Measurements from ENCODE around the gene SLC35A4.

Gene SLC35A4

GRCh38 chr5:140565024-140565779 is 574 bp downstream of the SLC35A4 start:
- no peaks in the 10 kb centered on the region for H3K27me3 ChIP-seq (ENCODE audit: control insufficient read depth, insufficient read depth, low read length)
- peak overlapping the region; percentile 79 for H3K9ac ChIP-seq (ENCODE audit: low read length)
- peaks cover 9% of the 10 kb centered on the region for H3K36me3 ChIP-seq (ENCODE audit: control insufficient read depth, insufficient read depth, low read length)
- peak overlapping the region; percentile 83 for H3K4me3 ChIP-seq (ENCODE audit: low read length)
- peak overlapping the region; percentile 93 for H3K27ac ChIP-seq (ENCODE audit: low read depth, low read length)
- H3K4me1 ChIP-seq (ENCODE audit: control insufficient read depth, insufficient read depth, low read length): peaks cover 19% of the 10 kb centered on the region

GRCh38 chr5:140565780-140566095 is 1.1 kb downstream of the SLC35A4 start:
- Histone ChIP-seq H3K27ac (ENCODE audit: low read depth, low read length) (no peak overlapping the region), H3K4me1 (ENCODE audit: control insufficient read depth, insufficient read depth, low read length) (peaks cover 19% of the 10 kb centered on the region), H3K27me3 (ENCODE audit: control insufficient read depth, insufficient read depth, low read length) (no peaks in the 10 kb centered on the region), H3K4me3 (ENCODE audit: low read length) (peak overlapping the region; percentile 83), H3K36me3 (ENCODE audit: control insufficient read depth, insufficient read depth, low read length) (peaks cover 9% of the 10 kb centered on the region), H3K9ac (ENCODE audit: low read length) (no peak overlapping the region)

DNA sequence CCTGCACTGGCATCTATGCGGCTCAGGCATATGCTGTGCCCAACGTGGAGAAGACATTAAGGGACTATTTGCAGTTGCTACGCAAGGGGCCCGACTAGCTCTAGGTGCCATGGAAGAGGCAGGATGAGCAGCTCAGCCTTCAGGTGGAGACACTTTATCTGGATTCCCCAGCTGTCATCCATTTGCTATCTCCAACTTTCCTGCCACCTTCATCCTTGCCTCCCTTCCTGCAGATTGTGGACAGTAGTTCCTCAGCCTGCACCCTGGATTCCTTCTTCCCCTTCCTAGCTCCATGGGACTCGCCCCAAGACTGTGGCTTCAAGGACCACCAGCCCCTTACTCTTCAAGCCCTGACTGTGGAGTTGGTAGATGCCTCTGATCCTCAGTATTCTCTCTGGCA is 2.0 kb downstream of the SLC35A4 start:
- Histone ChIP-seq H3K36me3 (ENCODE audit: control insufficient read depth, insufficient read depth, low read length) (peaks cover 7% of the 10 kb centered on the region), H3K4me1 (ENCODE audit: control insufficient read depth, insufficient read depth, low read length) (peaks cover 19% of the 10 kb centered on the region), H3K9ac (ENCODE audit: low read length) (no peak overlapping the region), H3K27ac (ENCODE audit: low read depth, low read length) (no peak overlapping the region), H3K4me3 (ENCODE audit: low read length) (no peak overlapping the region), H3K27me3 (ENCODE audit: control insufficient read depth, insufficient read depth, low read length) (no peaks in the 10 kb centered on the region)

GRCh38 chr5:140567136-140567818 is 2.6 kb downstream of the SLC35A4 start:
- no peak overlapping the region for H3K4me3 ChIP-seq (ENCODE audit: low read length)
- H3K27ac ChIP-seq (ENCODE audit: low read depth, low read length): no peak overlapping the region
- H3K4me1 ChIP-seq (ENCODE audit: control insufficient read depth, insufficient read depth, low read length): peaks cover 19% of the 10 kb centered on the region
- H3K27me3 ChIP-seq (ENCODE audit: control insufficient read depth, insufficient read depth, low read length): no peaks in the 10 kb centered on the region
- H3K36me3 ChIP-seq (ENCODE audit: control insufficient read depth, insufficient read depth, low read length): peaks cover 7% of the 10 kb centered on the region
- no peak overlapping the region for H3K9ac ChIP-seq (ENCODE audit: low read length)

- Histone ChIP-seq H3K27me3 (ENCODE audit: control insufficient read depth, insufficient read depth, low read length) (no peaks in the 10 kb centered on the region), H3K4me3 (ENCODE audit: low read length) (no peak overlapping the region), H3K4me1 (ENCODE audit: control insufficient read depth, insufficient read depth, low read length) (peaks cover 19% of the 10 kb centered on the region), H3K27ac (ENCODE audit: low read depth, low read length) (no peak overlapping the region), H3K9ac (ENCODE audit: low read length) (no peak overlapping the region), H3K36me3 (ENCODE audit: control insufficient read depth, insufficient read depth, low read length) (peaks cover 7% of the 10 kb centered on the region)
Measured at GRCh38 chr5:140567871-140568270, 3.2 kb downstream of the SLC35A4 start.

DNA sequence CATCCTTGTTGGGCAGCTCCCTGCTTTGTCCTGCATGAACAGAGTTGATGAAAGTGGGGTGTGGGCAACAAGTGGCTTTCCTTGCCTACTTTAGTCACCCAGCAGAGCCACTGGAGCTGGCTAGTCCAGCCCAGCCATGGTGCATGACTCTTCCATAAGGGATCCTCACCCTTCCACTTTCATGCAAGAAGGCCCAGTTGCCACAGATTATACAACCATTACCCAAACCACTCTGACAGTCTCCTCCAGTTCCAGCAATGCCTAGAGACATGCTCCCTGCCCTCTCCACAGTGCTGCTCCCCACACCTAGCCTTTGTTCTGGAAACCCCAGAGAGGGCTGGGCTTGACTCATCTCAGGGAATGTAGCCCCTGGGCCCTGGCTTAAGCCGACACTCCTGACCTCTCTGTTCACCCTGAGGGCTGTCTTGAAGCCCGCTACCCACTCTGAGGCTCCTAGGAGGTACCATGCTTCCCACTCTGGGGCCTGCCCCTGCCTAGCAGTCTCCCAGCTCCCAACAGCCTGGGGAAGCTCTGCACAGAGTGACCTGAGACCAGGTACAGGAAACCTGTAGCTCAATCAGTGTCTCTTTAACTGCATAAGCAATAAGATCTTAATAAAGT is 3.9 kb downstream of the SLC35A4 start:
- H3K4me3 ChIP-seq (ENCODE audit: low read length): no peak overlapping the region
- H3K4me1 ChIP-seq (ENCODE audit: control insufficient read depth, insufficient read depth, low read length): peaks cover 14% of the 10 kb centered on the region
- no peak overlapping the region for H3K9ac ChIP-seq (ENCODE audit: low read length)
- no peaks in the 10 kb centered on the region for H3K27me3 ChIP-seq (ENCODE audit: control insufficient read depth, insufficient read depth, low read length)
- H3K27ac ChIP-seq (ENCODE audit: low read depth, low read length): no peak overlapping the region
- H3K36me3 ChIP-seq (ENCODE audit: control insufficient read depth, insufficient read depth, low read length): peaks cover 7% of the 10 kb centered on the region

GRCh38 chr5:140569197-140569596 is 4.6 kb downstream of the SLC35A4 start:
- Histone ChIP-seq H3K27me3 (ENCODE audit: control insufficient read depth, insufficient read depth, low read length) (no peaks in the 10 kb centered on the region), H3K4me1 (ENCODE audit: control insufficient read depth, insufficient read depth, low read length) (peaks cover 12% of the 10 kb centered on the region), H3K9ac (ENCODE audit: low read length) (no peak overlapping the region), H3K36me3 (ENCODE audit: control insufficient read depth, insufficient read depth, low read length) (peaks cover 7% of the 10 kb centered on the region), H3K4me3 (ENCODE audit: low read length) (no peak overlapping the region), H3K27ac (ENCODE audit: low read depth, low read length) (no peak overlapping the region)

GRCh38 chr5:140570058-140570457 is 5.4 kb downstream of the SLC35A4 start:
- no peak overlapping the region for H3K4me3 ChIP-seq (ENCODE audit: low read length)
- H3K4me1 ChIP-seq (ENCODE audit: control insufficient read depth, insufficient read depth, low read length): peaks cover 10% of the 10 kb centered on the region
- H3K27ac ChIP-seq (ENCODE audit: low read depth, low read length): no peak overlapping the region
- H3K9ac ChIP-seq (ENCODE audit: low read length): no peak overlapping the region
- peaks cover 7% of the 10 kb centered on the region for H3K36me3 ChIP-seq (ENCODE audit: control insufficient read depth, insufficient read depth, low read length)
- no peaks in the 10 kb centered on the region for H3K27me3 ChIP-seq (ENCODE audit: control insufficient read depth, insufficient read depth, low read length)

- Histone ChIP-seq H3K9ac (ENCODE audit: low read length) (no peak overlapping the region), H3K4me1 (ENCODE audit: control insufficient read depth, insufficient read depth, low read length) (peaks cover 6% of the 10 kb centered on the region), H3K4me3 (ENCODE audit: low read length) (no peak overlapping the region), H3K36me3 (ENCODE audit: control insufficient read depth, insufficient read depth, low read length) (peaks cover 7% of the 10 kb centered on the region), H3K27ac (ENCODE audit: low read depth, low read length) (no peak overlapping the region), H3K27me3 (ENCODE audit: control insufficient read depth, insufficient read depth, low read length) (no peaks in the 10 kb centered on the region)
Measured at GRCh38 chr5:140570488-140570887, 5.9 kb downstream of the SLC35A4 start.

GRCh38 chr5:140571105-140571504 is 6.5 kb downstream of the SLC35A4 start:
- Histone ChIP-seq H3K27me3 (ENCODE audit: control insufficient read depth, insufficient read depth, low read length) (no peaks in the 10 kb centered on the region), H3K36me3 (ENCODE audit: control insufficient read depth, insufficient read depth, low read length) (peaks cover 7% of the 10 kb centered on the region), H3K4me3 (ENCODE audit: low read length) (no peak overlapping the region), H3K27ac (ENCODE audit: low read depth, low read length) (no peak overlapping the region), H3K4me1 (ENCODE audit: control insufficient read depth, insufficient read depth, low read length) (no peaks in the 10 kb centered on the region), H3K9ac (ENCODE audit: low read length) (no peak overlapping the region)

- Histone ChIP-seq H3K27ac (ENCODE audit: low read depth, low read length) (no peak overlapping the region), H3K27me3 (ENCODE audit: control insufficient read depth, insufficient read depth, low read length) (no peaks in the 10 kb centered on the region), H3K36me3 (ENCODE audit: control insufficient read depth, insufficient read depth, low read length) (no peaks in the 10 kb centered on the region), H3K4me3 (ENCODE audit: low read length) (no peak overlapping the region), H3K4me1 (ENCODE audit: control insufficient read depth, insufficient read depth, low read length) (no peaks in the 10 kb centered on the region), H3K9ac (ENCODE audit: low read length) (no peak overlapping the region)
Measured at GRCh38 chr5:140573683-140574082, 9.1 kb downstream of the SLC35A4 start.

DNA sequence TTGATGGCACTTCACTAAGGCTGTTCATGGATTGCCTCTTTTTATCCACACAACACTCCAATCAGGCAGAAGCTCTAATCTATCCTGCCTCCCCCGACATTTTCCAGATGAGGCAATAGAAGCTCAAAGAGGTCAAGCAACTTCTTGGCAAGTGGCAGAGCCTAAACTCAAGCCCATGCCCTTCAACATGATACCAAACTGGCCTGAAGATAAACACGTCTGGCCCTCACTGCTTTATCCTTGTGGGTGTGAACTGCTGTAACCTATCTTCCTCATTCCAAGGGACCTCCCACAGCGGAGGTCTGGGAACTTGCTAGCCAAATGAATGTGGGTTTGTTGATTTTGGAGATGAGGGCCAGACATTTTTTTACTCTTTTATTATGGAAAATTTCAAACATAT is 9.5 kb downstream of the SLC35A4 start:
- Histone ChIP-seq H3K9ac (ENCODE audit: low read length) (no peak overlapping the region), H3K4me3 (ENCODE audit: low read length) (no peak overlapping the region), H3K27ac (ENCODE audit: low read depth, low read length) (no peak overlapping the region), H3K36me3 (ENCODE audit: control insufficient read depth, insufficient read depth, low read length) (no peaks in the 10 kb centered on the region), H3K4me1 (ENCODE audit: control insufficient read depth, insufficient read depth, low read length) (no peaks in the 10 kb centered on the region), H3K27me3 (ENCODE audit: control insufficient read depth, insufficient read depth, low read length) (no peaks in the 10 kb centered on the region)
